Adrenal gland (tissue), 12 donors: ENCODE data around the gene PSD2. TPM values are rescaled to one million over a fixed set of nuclear protein-coding genes. Genes with fewer than 3 reads are reported as not detected.
A peak's percentile ranks its signal among the peaks of the same experiment; 100 is the strongest.

Experiments used
- DNase-seq, 7 donors: peaks; one replicate each; pipeline ENCODE4 v3.0.0-alpha.2; 2019 to 2020
- H3K27ac ChIP-seq, 5 donors: fragments of 200-600 bp; sonication (generic) in 4 of 5; 1 replicate in 3 of 5; 2 replicates in 2 of 5; pipeline versions ENCODE4 v1.5.1 to v1.8.0; 2016 to 2020; ENCODE audit warnings: mild to moderate bottlenecking in 1 of 5
- H3K27me3 ChIP-seq: fragments of 200-600 bp; 2 replicates; pipeline ENCODE4 v1.8.0; 2021
- H3K36me3 ChIP-seq, 2 donors: fragments of 200-600 bp; replicated peaks in 1 of 2; 1 replicate in 1 of 2; 2 replicates in 1 of 2; pipeline versions ENCODE4 v1.5.1 to v1.8.0; 2018 to 2022
- H3K4me1 ChIP-seq, 2 donors: fragments of 200-600 bp; replicated peaks in 1 of 2; 1 replicate in 1 of 2; 2 replicates in 1 of 2; pipeline versions ENCODE4 v1.5.1 to v1.8.0; 2018 to 2021
- H3K4me3 ChIP-seq, 4 donors: fragments of 200-600 bp; sonication (generic) in 3 of 4; one replicate each; pipeline ENCODE4 v1.5.1; 2016 to 2018
- H3K9me3 ChIP-seq, 3 donors: fragments of 200-600 bp; sonication (generic) in 1 of 3; replicated peaks in 1 of 3; 1 replicate in 2 of 3; 2 replicates in 1 of 3; pipeline versions ENCODE4 v1.5.1 to v1.8.0; 2016 to 2021
- POLR2A ChIP-seq, 2 donors: fragments of 450-650 bp; IDR thresholded peaks; one replicate each; pipeline ENCODE4 v1.6.1; 2017; ENCODE audit warnings: antibody characterized with exemption in 2 of 2, mild to moderate bottlenecking in 2 of 2, moderate library complexity in 1 of 2
- WGBS, 4 donors: extraction: QIAGEN DNeasy Blood & Tissue Kit in 2 of 4; methylation state at CpG; one replicate each; pipeline versions ENCODE4 v1.1.5 to v1.1.7; 2013 to 2017; 5-methylcytosine and 5-hydroxymethylcytosine counted together
- intact Hi-C, 2 donors: fragments of 100-400 bp; cut with DNase I; formaldehyde crosslinking; loops; one replicate each; pipeline versions ENCODE4 v1.14.1 to v1.15.0; 2022 to 2023
- polyA plus RNA-seq, 3 donors: library from polyadenylated mRNA; stranded (reverse); fragments of 200-250 nt in 2 of 3; fragments of 350-450 nt in 1 of 3; fragmentation: Illumina TruSeq in 1 of 3; extraction: RNeasy Lipid Tissue Mini Kit (QIAGEN cat#74804) in 1 of 3; gene quantifications; one replicate each; pipeline ENCODE4 v1.2.3, GENCODE V29; 2013 to 2014
- total RNA-seq, 9 donors: library from RNA; depleted of rRNA in 4 of 9; stranded (reverse); fragments of >200 nt in 4 of 9; fragments of 120-200 nt in 1 of 9; fragmentation: NEBNext Ultra II Directional in 1 of 9; extraction: Animal tissue kit (Norgen Biotek cat#: 25700) in 1 of 9; gene quantifications; one replicate each; pipeline versions ENCODE4 v1.1.0 to v1.2.4, GENCODE V29; 2013 to 2023
- TF ChIP-seq, protein P1 (sequence below), 6 experiments: fragments of 450-650 bp in 4 of 6; fragments of 200-600 bp in 2 of 6; sonication (generic) in 1 of 6; IDR thresholded peaks; 1 replicate in 5 of 6; 2 replicates in 1 of 6; pipeline versions ENCODE4 v1.5.1 to v1.8.0; 2016 to 2021; ENCODE audit warnings: antibody characterized with exemption in 6 of 6, mild to moderate bottlenecking in 2 of 6, moderate library complexity in 1 of 6
- donor health status: healthy with polysubstance abuse.
- donor health status: Bipolar disorder and iron deficiency.
- donor health status: DM: yes; HTN: yes; CAD: no.
- donor health status: DM: no; HTN: no; CAD: no.
- donor health status: DM: no; HTN: no; CAD: no.
- donor health status: DM: yes; HTN: yes; CAD: no.

Gene PSD2
- total and polyA plus RNA-seq, 12 donors: 0.11 to 0.46 (median 0.24) TPM; not detected in 5

DNA sequence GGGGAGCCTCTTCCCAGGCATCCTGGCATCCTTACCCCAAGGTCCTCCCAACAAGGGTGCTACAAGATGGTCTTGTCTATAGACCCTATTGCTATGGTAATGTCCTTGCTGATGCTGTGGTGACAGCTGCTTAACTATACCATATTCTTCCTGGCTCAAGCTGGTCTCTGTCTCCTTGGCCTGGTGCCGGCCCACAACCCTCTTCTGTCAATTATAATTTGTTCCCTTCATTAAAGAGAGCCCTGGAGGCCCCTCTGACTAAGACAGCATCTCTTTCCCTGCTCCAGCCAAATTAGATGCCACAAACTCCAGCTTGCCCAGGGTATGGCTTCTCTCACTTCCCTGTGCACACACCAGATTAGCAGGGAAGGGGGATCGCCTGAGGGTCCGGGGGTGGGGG lies 86.7 kb downstream of the PSD2 start:
- H3K9me3 ChIP-seq: no peaks in the 10 kb centered on the region
- no peak for DNase-seq
- no peak for TF ChIP-seq POLR2A (IDR thresholded peaks at IDR 0.05)
- TF ChIP-seq, protein P1, sequence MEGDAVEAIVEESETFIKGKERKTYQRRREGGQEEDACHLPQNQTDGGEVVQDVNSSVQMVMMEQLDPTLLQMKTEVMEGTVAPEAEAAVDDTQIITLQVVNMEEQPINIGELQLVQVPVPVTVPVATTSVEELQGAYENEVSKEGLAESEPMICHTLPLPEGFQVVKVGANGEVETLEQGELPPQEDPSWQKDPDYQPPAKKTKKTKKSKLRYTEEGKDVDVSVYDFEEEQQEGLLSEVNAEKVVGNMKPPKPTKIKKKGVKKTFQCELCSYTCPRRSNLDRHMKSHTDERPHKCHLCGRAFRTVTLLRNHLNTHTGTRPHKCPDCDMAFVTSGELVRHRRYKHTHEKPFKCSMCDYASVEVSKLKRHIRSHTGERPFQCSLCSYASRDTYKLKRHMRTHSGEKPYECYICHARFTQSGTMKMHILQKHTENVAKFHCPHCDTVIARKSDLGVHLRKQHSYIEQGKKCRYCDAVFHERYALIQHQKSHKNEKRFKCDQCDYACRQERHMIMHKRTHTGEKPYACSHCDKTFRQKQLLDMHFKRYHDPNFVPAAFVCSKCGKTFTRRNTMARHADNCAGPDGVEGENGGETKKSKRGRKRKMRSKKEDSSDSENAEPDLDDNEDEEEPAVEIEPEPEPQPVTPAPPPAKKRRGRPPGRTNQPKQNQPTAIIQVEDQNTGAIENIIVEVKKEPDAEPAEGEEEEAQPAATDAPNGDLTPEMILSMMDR (IDR thresholded peaks at IDR 0.05): no peak
- no peaks in the 10 kb centered on the region for H3K36me3 ChIP-seq
- intact Hi-C loops: no loop called here
- H3K4me3 ChIP-seq: no peak overlapping the region
- 69 to 92% (median 80%) methylated on average over 2 to 3 of the region's 3 CpGs for WGBS, 4 donors
- H3K27me3 ChIP-seq: no peaks in the 10 kb centered on the region
- no peaks in the 10 kb centered on the region for H3K4me1 ChIP-seq
- no peak overlapping the region for H3K27ac ChIP-seq

DNA sequence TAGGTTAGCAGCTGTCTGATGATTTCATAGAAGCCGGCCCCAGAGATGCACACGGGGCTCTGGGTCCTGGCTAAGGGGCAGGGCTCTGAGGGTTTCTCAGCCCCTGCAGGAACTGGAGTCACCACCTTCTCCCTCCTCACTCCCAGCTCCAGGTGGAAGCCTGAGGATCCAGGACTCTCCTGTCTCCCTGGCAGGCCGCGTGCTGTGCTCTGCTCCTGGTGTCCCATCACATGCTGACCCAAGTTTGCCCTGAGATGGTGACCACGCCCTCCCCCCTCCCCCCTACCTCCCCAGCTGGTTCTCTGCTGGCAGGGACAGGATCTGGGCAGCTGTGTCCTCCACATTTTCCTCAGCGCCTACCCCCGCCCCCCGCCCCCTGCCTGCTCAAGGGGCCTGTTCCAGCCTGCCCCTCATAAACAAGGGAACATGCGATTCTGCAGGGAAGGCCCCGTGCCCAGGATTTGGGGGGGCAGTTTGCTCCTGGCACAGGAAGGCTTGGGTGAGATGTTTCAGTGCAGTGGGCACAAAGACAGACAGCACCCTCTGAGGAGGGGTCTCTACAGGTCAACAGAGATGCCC lies 87.4 kb downstream of the PSD2 start:
- Histone ChIP-seq H3K4me1 (no peaks in the 10 kb centered on the region), H3K36me3 (no peaks in the 10 kb centered on the region), H3K4me3 (no peak overlapping the region), H3K27ac (no peak overlapping the region), H3K9me3 (no peaks in the 10 kb centered on the region), H3K27me3 (no peaks in the 10 kb centered on the region)
- intact Hi-C loops: no loop called here
- 79 to 95% (median 84%) methylated on average over 5 to 10 of the region's 10 CpGs for WGBS, 4 donors
- no peak for DNase-seq
- no peak for TF ChIP-seq POLR2A (IDR thresholded peaks at IDR 0.05)
- TF ChIP-seq, protein P1 (IDR thresholded peaks at IDR 0.05): no peak

DNA sequence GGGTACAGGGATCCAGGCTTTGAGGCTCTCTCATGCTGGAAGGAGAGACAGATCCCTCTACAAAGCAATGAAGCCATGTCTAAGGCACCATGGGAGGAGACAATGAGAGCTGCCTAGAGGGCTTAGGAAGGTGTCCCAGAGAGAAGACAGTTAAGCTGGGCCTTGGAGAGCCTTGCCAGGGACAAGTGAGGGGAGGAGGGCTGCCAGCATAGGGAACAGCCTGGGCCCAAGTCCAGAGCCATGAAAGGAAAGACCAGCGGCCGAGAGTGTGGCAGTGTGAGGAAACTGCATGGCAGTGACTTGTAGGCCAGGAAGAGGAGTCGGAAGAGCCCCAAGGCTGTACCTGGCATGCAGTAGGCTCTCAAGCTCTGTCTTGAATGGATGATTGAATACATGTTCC lies 88.5 kb downstream of the PSD2 start:
- Histone ChIP-seq H3K4me1 (no peaks in the 10 kb centered on the region), H3K9me3 (no peaks in the 10 kb centered on the region), H3K36me3 (no peaks in the 10 kb centered on the region), H3K4me3 (no peak overlapping the region), H3K27ac (no peak overlapping the region), H3K27me3 (no peaks in the 10 kb centered on the region)
- peak in 2 of 7 donors; percentile 38 to 43 for DNase-seq
- intact Hi-C loops: no loop called here
- TF ChIP-seq, protein P1 (IDR thresholded peaks at IDR 0.05): no peak
- TF ChIP-seq POLR2A (IDR thresholded peaks at IDR 0.05): no peak
- 66 to 80% (median 72%) methylated on average over 3 of the region's 3 CpGs for WGBS, 4 donors

DNA sequence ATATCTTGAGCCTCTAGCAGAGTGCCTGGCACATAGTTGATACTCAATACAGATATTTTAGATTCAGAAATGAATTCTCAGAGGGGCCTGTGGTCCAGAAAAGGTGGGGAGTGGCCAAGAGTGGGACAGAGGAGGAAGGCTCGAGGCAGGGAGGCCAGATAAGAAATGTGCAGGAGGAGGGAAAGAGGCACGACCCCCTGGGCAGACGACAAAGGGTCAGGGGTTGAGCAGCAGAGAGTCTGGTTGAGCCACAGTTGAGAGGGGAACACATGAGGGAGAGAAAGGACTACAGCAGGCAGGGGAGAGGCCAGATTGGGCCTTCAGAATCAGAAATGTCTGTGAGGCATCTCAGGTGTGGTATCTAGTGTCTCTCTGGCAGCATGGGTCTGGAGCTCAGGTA lies 89.1 kb downstream of the PSD2 start:
- intact Hi-C loops: no loop called here

More for the DNA sequence above, 89.1 kb downstream of the PSD2 start:
- no peak overlapping the region for H3K27ac ChIP-seq
- H3K9me3 ChIP-seq: no peaks in the 10 kb centered on the region
- TF ChIP-seq, protein P1 (IDR thresholded peaks at IDR 0.05): no peak
- TF ChIP-seq POLR2A (IDR thresholded peaks at IDR 0.05): no peak
- no peaks in the 10 kb centered on the region for H3K36me3 ChIP-seq
- no peak overlapping the region for H3K4me3 ChIP-seq
- no peaks in the 10 kb centered on the region for H3K4me1 ChIP-seq
- H3K27me3 ChIP-seq: no peaks in the 10 kb centered on the region
- 80 to 89% (median 85%) methylated on average over 3 of the region's 3 CpGs for WGBS, 4 donors
- DNase-seq: no peak
